Right ventricle myocardium inferior (tissue), 1 donor: ENCODE results near the gene NR6A1. TPM values are rescaled to one million over a fixed set of nuclear protein-coding genes. Genes with fewer than 3 reads are reported as not detected.

Experiments
- ATAC-seq: fragments of 200-7000 bp; cut with Tn5 transposase; one replicate; pipeline ENCODE4 v1.9.1; 2020; ENCODE audit warnings: mild to moderate bottlenecking, moderate library complexity
- DNase-seq: peaks from one replicate; pipeline ENCODE4 v3.0.0; 2021; ENCODE audit errors: missing footprints
- intact Hi-C: fragments of 100-400 bp; cut with DNase I; formaldehyde crosslinking; loops from one replicate; pipeline ENCODE4 v1.11.0; 2022
- long read RNA-seq: library from polyadenylated mRNA; unstranded; transcript quantifications from one replicate; pipeline ENCODE4 v2.0.0, GENCODE V29; 2021
- total RNA-seq: library from RNA; stranded (reverse); fragmentation: NEBNext Ultra II Directional; extraction: Animal tissue kit (Norgen Biotek cat#: 25700); gene quantifications from one replicate; pipeline ENCODE4 v1.2.1, GENCODE V29; 2021
- donor health status: DM: no; HTN: yes; CAD: no; lungs with severe emphysema.

The NR6A1 gene
- 1.2 TPM for total RNA-seq
- long read RNA-seq, full-length matches to known transcripts = 1 of 2 reads
- long read RNA-seq, partial matches to known transcripts = 1 of 2 reads
- long read RNA-seq, other reads (novel, unspliced or antisense) = 0 of 2 reads

DNA sequence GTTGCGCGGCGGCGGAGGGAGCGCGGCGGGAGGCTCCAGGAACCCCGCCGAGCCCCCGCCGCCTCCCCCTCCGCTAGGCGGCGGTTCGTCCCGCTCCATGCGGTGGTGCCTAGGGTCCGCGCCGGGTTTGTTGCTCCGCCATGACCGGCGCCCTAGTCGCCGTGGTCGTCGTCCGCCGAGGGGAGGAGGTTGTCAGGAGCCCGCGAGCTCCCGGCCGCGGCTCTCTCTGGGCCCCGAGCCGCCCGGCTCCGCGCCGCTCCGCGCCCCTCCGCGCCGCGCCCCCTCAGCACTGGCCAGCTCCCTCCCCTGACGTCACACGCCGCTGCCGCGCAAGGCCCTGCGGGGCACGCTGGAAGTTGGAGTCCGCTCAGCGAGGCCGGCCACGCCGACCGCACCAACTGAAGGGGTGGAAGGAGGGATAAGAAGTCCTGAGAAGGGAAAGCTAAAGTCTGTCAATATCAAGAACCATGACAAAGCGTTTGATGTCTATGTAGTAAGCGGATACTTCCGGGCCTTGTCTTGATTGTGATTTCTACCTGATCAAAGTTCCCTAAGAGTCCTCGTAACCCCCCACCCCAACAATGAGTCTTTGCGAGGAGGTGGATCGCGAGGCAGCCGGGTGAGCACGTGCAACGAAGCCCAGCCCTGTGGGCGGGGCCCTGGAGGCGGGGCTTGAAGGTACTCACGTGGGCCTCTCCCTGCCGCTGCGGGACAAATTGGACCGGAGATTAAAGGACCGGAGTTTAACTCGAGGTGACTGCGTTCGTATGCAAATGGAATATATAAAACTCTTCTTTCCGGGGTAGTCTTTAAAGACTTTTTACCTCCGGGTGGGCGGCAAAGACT is at the start of gene NR6A1:
Gene NR6A1 (minus strand): TSS at position 291 of the 846 bp plus-strand sequence.
- peak; percentile 98 for DNase-seq
- peak; percentile 96 for ATAC-seq
- intact Hi-C loops = no loop called here

GRCh38 chr9:124818431-124819281 is 47.5 kb upstream of the NR6A1 start:
- DNase-seq = no peak
- intact Hi-C loops = no loop called here
- peak; percentile 70 for ATAC-seq

DNA sequence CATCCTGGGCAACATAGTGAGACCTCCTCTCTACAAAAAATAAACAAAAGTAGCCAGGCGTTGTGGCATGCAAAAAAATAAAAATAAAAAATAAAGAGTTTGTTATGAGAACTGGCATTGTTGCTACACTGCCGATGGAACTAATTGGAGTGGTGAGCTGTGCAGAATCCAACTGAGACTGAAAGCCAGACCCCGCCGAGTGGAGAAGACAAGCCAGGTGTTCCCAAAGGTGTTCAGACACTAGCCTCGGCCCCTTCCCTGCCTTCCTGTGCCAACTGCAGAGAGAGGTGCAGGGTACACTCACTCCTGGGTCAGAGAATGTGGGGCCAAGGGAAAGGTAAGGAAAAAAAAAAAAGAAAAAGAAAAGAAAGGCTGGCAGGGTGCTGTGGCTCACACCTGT is 44.5 kb upstream of the NR6A1 start:
- intact Hi-C loops = no loop called here
- DNase-seq (no peak), ATAC-seq (no peak)

DNA sequence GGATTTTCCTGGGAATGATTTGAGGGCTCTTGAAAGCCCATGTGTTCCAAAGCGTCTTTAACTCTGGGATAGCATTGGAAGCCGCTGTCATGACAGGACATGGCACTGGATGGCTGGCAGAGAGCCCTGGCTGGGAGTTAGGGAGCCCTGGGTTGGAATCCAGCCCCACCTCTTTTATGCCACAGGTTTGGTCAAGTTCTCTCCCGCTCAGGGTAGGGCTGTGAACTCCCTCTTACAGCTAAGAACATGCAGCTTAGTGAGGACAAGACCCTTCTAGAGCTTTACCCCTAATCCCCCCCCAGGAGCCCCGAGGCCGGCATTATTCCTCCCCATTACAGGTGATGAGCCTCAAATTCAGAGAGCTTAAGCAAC is 43.0 kb upstream of the NR6A1 start:
- ATAC-seq = no peak

GRCh38 chr9:124813501-124814163 is 42.5 kb upstream of the NR6A1 start:
- no peak for DNase-seq
- ATAC-seq = no peak
- intact Hi-C loops = no loop called here

More for the DNA sequence above, 43.0 kb upstream of the NR6A1 start:
- DNase-seq = no peak
- intact Hi-C loops = no loop called here

- intact Hi-C loops = no loop called here
- DNase-seq (no peak), ATAC-seq (no peak)
These were observed 41.9 kb upstream of the NR6A1 start for GRCh38 chr9:124813041-124813440.

DNA sequence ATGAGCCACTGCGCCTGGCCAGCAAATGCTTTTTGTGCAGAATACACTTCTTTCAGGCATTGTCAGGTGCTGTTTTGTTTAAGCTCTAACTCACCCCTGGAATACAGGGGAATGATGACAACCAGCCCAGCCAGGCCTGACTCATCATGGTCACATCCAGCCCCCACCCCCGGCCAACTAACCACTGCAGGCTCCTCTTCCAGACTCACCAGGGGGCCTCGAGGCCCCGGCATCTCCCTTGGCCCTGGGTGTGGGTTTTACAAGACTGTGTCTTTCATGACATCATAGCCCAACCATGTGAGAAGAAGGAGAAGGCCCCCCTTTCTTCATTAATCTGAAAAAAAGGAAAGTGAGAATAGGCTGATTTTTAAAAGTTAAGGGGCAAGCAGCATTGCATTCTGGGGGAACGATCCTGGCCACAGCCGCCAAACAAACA is 41.3 kb upstream of the NR6A1 start:
- DNase-seq (no peak), ATAC-seq (peak; percentile 69)
- intact Hi-C loops = no loop called here

- ATAC-seq = peak; percentile 29
- no peak for DNase-seq
- intact Hi-C loops = no loop called here
These were observed 39.7 kb upstream of the NR6A1 start for GRCh38 chr9:124810663-124811355.

DNA sequence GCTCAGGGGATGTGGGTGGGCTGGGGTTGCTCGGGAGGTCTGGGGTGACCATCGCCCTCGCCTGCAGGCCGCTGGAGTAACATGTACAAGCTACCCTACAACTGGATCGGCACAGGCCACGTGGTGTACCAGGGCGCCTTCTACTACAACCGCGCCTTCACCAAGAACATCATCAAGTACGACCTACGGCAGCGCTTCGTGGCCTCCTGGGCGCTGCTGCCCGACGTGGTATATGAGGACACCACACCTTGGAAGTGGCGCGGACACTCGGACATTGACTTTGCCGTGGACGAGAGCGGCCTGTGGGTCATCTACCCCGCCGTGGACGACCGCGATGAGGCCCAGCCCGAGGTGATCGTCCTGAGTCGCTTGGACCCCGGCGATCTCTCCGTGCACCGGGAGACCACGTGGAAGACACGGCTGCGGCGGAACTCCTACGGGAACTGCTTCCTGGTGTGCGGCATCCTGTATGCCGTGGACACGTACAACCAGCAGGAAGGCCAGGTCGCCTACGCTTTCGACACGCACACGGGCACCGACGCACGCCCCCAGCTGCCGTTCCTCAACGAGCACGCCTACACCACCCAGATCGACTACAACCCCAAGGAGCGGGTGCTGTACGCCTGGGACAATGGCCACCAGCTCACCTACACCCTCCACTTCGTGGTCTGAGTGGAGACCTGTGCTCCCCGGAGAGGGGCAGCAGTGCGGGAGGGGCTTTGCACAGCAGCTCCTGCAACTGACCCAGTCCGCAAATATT is 38.8 kb upstream of the NR6A1 start:
- intact Hi-C loops = no loop called here
- no peak for DNase-seq
- no peak for ATAC-seq

GRCh38 chr9:124809211-124809610 is 38.1 kb upstream of the NR6A1 start:
- DNase-seq (no peak), ATAC-seq (no peak)
- intact Hi-C loops = no loop called here

DNA sequence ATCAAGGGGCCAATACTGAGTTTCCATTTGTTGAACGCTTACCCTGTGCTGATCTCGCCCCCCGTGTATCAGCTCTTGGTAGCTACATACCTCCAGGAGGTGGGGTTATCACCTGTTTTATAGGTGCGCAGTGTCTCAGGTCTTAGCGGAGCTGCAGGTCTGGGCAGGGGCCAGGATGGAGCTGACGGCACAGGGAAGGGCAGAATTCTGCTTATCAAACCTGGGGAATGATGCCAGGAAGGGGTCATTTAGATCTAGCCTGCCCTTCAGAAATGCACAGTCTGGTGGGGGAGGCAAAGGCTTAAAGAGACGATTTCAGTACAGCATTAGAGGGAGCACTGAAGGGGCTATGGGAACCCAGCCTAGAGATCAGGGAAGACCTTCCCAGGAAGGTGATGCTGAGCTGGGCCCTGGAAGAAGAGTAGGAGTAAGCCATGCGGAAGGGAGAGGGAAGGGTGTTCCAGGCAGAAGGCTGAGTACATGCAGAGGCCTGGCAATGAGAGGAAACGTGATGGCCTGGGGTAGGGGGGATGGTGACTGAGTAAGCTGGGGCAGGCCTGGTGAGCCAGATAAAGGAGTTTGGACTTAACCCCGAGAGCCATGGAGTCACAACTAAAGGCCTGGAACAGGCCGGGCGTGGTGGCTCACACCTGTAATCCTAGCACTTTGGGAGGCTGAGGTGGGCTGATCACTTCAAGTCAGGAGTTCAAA is 37.3 kb upstream of the NR6A1 start:
- no peak for ATAC-seq
- intact Hi-C loops = no loop called here
- DNase-seq = no peak

DNA sequence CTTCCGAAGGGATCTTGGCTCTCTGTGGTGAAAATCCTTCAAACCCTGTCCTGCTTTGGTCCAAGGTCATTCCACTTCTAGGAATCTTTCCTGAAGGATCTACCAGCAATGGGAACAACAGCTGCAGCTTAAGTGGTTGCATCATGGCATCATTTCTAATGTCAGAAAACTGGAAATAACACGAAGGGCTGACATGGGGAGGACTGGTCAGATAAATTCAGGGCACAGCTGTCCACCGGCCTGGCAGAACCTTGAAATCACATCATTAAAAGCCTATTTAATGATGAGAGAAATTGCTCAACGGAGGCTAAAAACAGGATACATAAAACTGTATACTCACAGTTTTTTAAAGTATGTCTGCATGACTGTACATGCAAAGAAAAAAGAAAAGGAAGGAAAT is 34.1 kb upstream of the NR6A1 start:
- no peak for ATAC-seq
- intact Hi-C loops = no loop called here
- no peak for DNase-seq

DNA sequence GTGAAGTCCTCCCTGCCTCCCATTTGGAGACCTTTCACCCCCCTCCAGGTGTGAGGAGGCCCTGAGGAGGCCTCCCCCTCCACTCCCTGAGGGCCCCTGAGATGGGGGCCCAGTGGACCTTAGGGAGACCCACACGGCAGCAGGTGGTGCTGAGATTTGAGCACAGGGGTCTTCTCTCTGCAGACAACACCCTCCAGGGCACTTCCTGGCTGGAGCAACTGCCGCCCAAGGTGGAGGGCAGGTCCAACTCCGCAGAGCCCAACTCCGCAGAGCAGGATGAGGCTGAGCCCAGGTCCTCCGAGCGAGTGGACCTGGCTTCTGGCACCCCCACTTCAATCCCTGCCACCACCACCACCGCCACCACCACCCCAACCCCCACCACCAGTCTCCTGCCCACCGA is 32.8 kb upstream of the NR6A1 start:
- intact Hi-C loops = no loop called here
- ATAC-seq (no peak), DNase-seq (no peak)

DNA sequence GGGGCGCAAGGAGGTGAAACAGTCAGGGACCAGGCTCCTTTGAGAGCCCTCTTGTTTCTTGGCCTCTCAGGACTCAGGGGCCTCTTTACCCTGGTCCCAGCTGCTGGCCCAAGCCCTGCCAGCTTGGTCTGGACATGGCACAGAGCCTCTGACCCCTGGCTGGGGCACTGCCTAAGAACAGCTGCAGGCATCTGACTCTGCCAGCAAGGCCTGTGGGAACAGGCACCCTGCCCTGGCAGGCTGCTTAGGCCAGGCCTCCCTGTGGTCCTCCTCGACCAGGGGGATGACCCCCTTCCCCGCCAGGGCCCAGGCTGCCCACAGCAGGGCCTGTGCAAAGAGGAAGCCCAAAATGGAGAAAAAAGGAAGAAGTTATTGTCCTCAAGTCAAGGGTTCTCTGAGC is 31.3 kb upstream of the NR6A1 start:
- DNase-seq (no peak), ATAC-seq (no peak)
- intact Hi-C loops = no loop called here

DNA sequence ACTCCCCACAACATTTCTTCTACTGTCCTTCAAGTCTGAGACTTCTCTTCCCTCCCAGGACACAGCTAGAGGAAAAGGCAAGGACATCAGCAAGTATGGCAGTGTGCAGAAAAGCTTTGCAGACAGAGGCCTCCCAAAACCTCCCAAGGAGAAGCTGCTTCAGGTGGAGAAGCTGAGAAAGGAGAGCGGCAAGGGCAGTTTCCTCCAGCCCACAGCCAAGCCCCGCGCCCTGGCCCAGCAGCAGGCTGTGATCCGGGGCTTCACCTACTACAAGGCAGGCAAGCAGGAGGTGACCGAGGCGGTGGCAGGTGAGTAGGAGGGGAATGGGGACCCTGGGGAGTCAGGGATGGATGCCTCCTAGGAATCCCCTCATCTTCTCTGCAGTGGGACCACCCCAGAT is 30.2 kb upstream of the NR6A1 start:
- intact Hi-C loops = no loop called here
- ATAC-seq = no peak

DNA sequence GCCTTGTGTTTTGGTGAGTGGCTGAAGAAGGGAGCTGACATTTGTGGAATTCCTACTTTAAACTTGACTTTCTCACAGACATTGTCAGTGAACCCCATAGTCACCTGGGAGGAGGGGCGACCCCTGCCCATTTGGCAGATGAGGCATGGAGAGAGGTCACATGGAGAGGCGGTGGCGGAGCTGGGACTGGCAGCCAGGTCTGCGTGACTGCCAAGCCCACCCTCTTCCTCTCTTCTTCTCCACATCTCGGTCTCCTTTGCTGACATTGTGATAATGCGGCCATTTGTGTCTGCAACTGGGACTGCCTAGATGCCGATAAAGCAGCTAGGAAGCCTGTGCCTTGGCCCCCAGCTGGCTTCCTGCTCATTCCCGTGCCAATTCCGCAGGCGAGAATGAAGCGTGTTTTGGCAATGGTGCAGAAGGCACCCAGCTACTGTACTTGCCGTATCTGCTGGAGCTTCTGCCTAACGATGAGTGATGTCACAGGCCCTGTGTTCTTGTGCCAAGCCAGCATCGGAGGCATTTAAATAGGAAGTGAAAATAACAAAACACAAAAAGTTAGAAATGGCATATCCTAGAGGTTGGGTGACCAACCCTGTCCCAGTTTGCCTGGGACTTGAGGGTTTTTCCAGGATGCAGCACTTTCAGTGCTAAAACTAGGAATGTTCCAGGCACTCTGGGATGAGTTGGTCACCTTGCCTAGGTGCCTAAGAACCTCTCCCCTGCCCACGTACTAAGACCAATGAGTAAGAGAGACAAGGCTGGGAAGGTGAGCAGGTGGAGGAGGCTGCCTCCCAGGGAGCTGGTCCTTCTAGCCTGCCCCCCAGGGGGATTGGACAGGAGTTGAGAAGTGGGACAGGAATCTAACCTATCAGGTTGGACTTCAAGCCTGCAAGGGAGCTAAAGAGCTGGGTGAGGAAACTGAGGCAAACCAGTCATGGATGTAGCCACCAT is 29.5 kb upstream of the NR6A1 start:
- intact Hi-C loops = no loop called here
- DNase-seq (no peak), ATAC-seq (peak; percentile 36)

More for the DNA sequence above, 30.2 kb upstream of the NR6A1 start:
- no peak for DNase-seq
